ENCODE data around the gene GSK3A.

The GSK3A gene

GRCh38 chr19:42229855-42230351 lies 12.5 kb downstream of the GSK3A start:
- H3K36me3 ChIP-seq (ENCODE audit: insufficient read depth), result peaks cover 6% of the 10 kb centered on the region; the same call in 1 of the 2 replicates
- no peak overlapping the region for H3K27ac ChIP-seq
- H3K4me2 ChIP-seq, result no peak overlapping the region
- no peak overlapping the region for H2AFZ ChIP-seq (ENCODE audit: low read depth)
- no peak overlapping the region for H3K4me3 ChIP-seq (IDR thresholded peaks at IDR 0.05; ENCODE audit: insufficient read depth, low read depth, low read length)
- no peaks in the 10 kb centered on the region for H3K27me3 ChIP-seq (ENCODE audit: insufficient read depth, low read depth)
- no peak overlapping the region for H3K9ac ChIP-seq
- no peaks in the 10 kb centered on the region for H4K20me1 ChIP-seq (ENCODE audit: insufficient read depth)
- no peaks in the 10 kb centered on the region; the same call in 1 of the 2 replicates for H3K79me2 ChIP-seq (ENCODE audit: insufficient read depth, low read depth)
- no peak for TF ChIP-seq CTCF (conservative IDR thresholded peaks at IDR 0.05; ENCODE audit: low read depth, low read length)
- no peaks in the 10 kb centered on the region for H3K4me1 ChIP-seq (ENCODE audit: low read depth, poor library complexity, severe bottlenecking)

DNA sequence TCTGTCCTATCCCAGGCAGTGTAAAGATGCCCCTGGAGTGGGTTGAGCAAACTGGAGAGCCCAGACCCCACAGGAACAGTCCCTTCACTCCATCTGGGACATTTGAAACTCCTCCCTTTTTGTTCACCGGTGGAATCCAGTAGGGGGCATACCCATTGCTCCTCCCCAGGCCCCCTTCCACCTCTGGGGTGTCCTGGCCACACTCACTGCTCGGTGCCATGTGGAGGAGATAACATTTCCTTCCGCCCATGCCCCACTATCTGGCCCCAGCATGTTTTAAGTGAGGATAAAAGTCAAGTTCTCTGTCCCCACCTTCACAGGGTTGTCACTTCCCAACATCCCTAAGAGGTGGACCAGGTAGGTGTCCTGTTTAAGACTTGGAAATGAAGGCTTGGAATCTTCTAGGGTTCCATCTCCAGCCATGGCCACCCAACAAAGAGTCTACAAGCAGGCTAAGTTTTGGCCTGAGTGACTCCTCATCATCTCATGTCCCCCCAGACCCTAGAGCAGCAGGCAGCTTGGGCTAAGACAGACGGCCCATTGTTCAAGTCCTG lies 13.0 kb downstream of the GSK3A start:
- no peaks in the 10 kb centered on the region for H3K4me1 ChIP-seq (ENCODE audit: low read depth, poor library complexity, severe bottlenecking)
- H2AFZ ChIP-seq (ENCODE audit: low read depth), result no peak overlapping the region
- H3K4me2 ChIP-seq, result no peak overlapping the region
- no peak overlapping the region for H3K4me3 ChIP-seq (IDR thresholded peaks at IDR 0.05; ENCODE audit: insufficient read depth, low read depth, low read length)
- H3K9ac ChIP-seq, result no peak overlapping the region
- H3K27ac ChIP-seq, result no peak overlapping the region
- no peak for TF ChIP-seq CTCF (conservative IDR thresholded peaks at IDR 0.05; ENCODE audit: low read depth, low read length)
- H3K27me3 ChIP-seq (ENCODE audit: insufficient read depth, low read depth), result no peaks in the 10 kb centered on the region
- peaks cover 6% of the 10 kb centered on the region; the same call in 1 of the 2 replicates for H3K36me3 ChIP-seq (ENCODE audit: insufficient read depth)
- H4K20me1 ChIP-seq (ENCODE audit: insufficient read depth), result no peaks in the 10 kb centered on the region
- H3K79me2 ChIP-seq (ENCODE audit: insufficient read depth, low read depth), result no peaks in the 10 kb centered on the region; the same call in 1 of the 2 replicates

DNA sequence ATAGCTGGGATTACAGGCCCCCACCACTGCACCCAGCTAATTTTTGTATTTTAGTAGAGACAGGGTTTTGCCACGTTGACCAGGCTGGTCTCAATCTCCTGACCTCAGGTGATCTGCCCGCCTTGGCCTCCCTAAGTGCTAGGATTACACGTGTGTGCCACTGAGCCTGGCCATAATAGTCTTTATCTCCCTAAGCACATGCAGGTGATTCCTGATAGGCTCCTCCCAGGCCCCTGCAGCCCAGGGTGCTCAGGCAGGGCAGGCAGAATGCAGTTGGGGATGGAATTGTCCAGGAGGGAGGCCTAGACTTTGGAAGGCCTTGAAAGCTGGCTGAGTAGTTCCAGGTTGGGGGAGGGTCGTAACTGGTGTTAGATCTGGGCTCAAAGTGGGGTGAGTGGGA lies 13.8 kb downstream of the GSK3A start:
- H3K27me3 ChIP-seq (ENCODE audit: insufficient read depth, low read depth), result no peaks in the 10 kb centered on the region
- no peak overlapping the region for H3K4me2 ChIP-seq
- no peaks in the 10 kb centered on the region for H4K20me1 ChIP-seq (ENCODE audit: insufficient read depth)
- H3K27ac ChIP-seq, result no peak overlapping the region
- H3K79me2 ChIP-seq (ENCODE audit: insufficient read depth, low read depth), result no peaks in the 10 kb centered on the region; the same call in 1 of the 2 replicates
- no peak overlapping the region for H3K9ac ChIP-seq
- TF ChIP-seq CTCF (conservative IDR thresholded peaks at IDR 0.05; ENCODE audit: low read depth, low read length), result no peak
- H3K4me3 ChIP-seq (IDR thresholded peaks at IDR 0.05; ENCODE audit: insufficient read depth, low read depth, low read length), result no peak overlapping the region
- H2AFZ ChIP-seq (ENCODE audit: low read depth), result no peak overlapping the region
- no peaks in the 10 kb centered on the region for H3K4me1 ChIP-seq (ENCODE audit: low read depth, poor library complexity, severe bottlenecking)
- peaks cover 6% of the 10 kb centered on the region; the same call in 1 of the 2 replicates for H3K36me3 ChIP-seq (ENCODE audit: insufficient read depth)

DNA sequence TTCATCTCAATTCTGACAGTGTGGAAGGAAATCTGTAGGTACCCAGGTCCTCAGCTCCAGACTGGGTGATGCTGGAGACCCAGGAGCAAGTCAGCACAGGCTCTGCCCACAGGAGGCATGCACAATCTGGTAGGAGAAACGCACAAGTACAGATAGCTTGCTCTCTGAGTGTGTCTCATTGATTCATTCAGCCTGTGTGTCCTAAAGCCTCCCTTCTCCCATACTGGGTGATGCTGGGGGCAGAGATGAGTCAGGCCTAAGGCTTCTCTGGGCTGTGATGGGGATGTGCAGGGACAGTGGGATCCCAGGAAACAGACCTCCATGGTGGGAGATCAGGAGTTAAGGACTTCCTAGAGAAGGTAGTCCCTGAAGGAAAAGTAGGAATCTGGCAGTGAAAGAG lies 15.5 kb downstream of the GSK3A start:
- H3K79me2 ChIP-seq (ENCODE audit: insufficient read depth, low read depth), result peaks cover 15% of the 10 kb centered on the region; the same call in 1 of the 2 replicates
- no peaks in the 10 kb centered on the region for H4K20me1 ChIP-seq (ENCODE audit: insufficient read depth)
- H3K36me3 ChIP-seq (ENCODE audit: insufficient read depth), result peaks cover 6% of the 10 kb centered on the region; the same call in 1 of the 2 replicates

More for the DNA sequence above, 15.5 kb downstream of the GSK3A start:
- Histone ChIP-seq H3K9ac (no peak overlapping the region), H3K27me3 (ENCODE audit: insufficient read depth, low read depth) (no peaks in the 10 kb centered on the region), H3K4me2 (no peak overlapping the region), H3K4me3 (IDR thresholded peaks at IDR 0.05; ENCODE audit: insufficient read depth, low read depth, low read length) (no peak overlapping the region), H2AFZ (ENCODE audit: low read depth) (no peak overlapping the region), H3K27ac (no peak overlapping the region), H3K4me1 (ENCODE audit: low read depth, poor library complexity, severe bottlenecking) (no peaks in the 10 kb centered on the region)
- no peak for TF ChIP-seq CTCF (conservative IDR thresholded peaks at IDR 0.05; ENCODE audit: low read depth, low read length)
